ENCODE measurements around the gene ARG2.

- TF ChIP-seq CTCF (IDR thresholded peaks at IDR 0.05 in 8 of 11, conservative IDR thresholded peaks at IDR 0.05 in 3 of 11) (no peak), POLR2AphosphoS5 (IDR thresholded peaks at IDR 0.05) (no peak)
Measured at GRCh38 chr14:67641902-67642749, 22.4 kb downstream of the ARG2 start.
